T47D (cell line): ENCODE data around the gene PKIG.
A peak's percentile ranks its signal among the peaks of the same experiment; 100 is the strongest.
"Not testable (repeated sequence)": the region's sequence is repeated elsewhere in the genome, so short reads cannot be mapped to it uniquely, and the experiment has no call there.

Experiments
- DNase-seq, 2 experiments: peaks; one replicate each; pipeline versions ENCODE4 v3.0.0 to v3.0.0-alpha.2; 2011 to 2012; ENCODE audit warnings: low read depth in 1 of 2, low spot score in 1 of 2
- JUND ChIP-seq: IDR thresholded peaks from 2 replicates; pipeline ENCODE4 v1.6.1; 2012; ENCODE audit warnings: low read depth
- in situ Hi-C: cut with HindIII; loops from 2 replicates; pipeline ENCODE4 v1.10.0; 2016; ENCODE audit warnings: low sequenced_read_pairs, low pct_unique_long_range_greater_than_20kb

The PKIG gene

DNA sequence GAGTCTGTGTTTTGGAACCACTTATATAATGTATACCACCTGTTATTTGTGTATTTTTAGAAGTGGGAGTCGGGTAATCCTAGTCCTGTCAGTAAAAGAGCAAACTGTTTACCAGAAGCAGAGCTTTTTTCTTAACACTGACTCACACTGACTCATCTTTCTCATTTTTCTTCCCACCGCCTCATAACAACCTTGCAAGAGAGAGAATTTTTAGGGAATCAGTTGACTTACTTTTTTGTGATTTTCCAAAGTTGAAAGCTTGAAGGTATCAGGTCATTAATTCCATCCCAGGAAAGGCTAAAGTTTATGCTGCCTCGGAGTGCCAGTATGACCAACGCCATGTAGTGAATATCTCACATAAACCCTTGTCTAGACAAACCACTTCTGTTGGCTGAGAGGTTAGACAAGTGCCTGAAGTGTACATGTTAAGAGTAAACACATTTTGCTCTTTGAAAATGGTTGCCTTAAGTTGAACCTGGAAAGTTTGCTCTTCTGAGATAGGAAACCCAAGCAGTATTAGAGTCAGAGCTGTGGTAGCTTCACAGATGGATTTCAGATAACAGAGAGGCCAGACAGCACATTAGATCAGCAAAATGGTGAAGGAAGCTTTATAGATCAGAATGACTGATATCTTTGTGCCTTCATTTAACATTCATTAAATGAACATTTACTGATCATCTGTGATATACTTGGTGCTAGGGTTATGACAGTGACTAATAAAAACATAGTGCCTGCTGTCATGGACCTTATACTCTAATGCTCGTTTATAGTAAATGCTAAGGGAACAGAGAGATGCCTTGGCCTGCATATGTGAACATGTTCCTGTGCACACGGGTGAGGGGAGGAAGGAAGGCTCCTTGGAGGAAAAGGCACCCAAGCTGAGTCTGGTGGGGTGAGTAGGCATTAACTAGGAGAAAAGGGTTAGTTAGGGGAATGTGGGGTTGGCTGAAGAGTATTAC, 29.1 kb upstream of the PKIG start:
- no peak for DNase-seq
- in situ Hi-C loops = no loop called here
- TF ChIP-seq JUND = no peak

DNA sequence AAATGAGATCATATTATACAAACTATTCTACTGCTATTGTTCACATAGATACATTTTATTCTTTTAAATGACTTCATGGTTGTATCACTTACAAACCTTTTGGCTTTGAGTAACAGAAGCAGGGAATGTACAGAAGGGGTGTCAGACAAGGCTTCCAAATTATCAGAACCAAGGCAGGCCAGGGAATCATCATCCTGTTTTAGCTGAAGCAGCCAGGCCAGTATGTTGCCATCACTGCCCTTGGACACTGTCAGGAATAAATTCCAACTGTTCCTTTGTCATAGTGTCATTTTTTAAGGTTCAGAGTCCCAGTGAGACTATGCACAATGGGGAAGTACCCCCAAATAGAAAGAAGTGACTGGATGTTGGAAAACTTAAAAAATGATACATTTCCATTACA, 23.1 kb upstream of the PKIG start:
- no peak for TF ChIP-seq JUND
- in situ Hi-C loops = no loop called here
- DNase-seq = no peak

DNA sequence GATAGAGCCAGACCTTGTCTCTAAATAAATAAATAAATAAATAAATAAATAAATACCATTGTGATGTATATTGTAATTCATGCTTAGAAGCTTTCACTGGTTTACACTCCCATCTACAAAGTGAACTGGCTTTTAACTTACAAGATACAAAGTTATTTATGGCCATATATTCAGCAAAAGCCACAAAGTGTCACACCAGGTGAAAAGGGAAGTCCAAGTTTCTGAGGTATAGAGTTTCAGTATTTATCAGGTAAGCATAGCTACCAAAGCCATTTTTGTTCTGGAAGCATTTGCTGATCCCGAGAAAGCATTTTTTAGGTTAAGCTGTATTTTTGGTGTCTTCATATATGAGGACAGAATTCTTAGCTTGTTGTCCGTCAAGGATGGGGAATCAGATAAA, 22.1 kb upstream of the PKIG start:
- in situ Hi-C loops = no loop called here
- TF ChIP-seq JUND = no peak
- no peak for DNase-seq

DNA sequence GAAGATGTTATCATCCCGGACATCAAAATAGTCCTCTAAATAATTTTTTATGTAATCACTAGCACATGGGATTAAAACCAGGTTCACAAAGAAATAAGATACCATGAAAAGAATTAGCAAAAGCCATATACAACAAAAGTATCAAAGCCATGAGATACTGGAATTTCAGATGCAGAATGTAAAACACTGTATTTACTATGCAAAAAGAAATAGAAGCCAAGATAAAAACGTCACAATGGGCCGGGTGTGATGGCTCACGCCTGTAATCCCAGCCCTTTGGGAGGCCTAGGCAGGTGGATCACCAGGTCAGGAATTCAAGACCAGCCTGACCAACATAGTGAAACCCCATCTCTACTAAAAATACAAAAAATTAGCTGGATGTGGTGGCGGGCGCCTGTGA, 21.6 kb upstream of the PKIG start:
- in situ Hi-C loops, DNase-seq: not testable (repeated sequence)

DNA sequence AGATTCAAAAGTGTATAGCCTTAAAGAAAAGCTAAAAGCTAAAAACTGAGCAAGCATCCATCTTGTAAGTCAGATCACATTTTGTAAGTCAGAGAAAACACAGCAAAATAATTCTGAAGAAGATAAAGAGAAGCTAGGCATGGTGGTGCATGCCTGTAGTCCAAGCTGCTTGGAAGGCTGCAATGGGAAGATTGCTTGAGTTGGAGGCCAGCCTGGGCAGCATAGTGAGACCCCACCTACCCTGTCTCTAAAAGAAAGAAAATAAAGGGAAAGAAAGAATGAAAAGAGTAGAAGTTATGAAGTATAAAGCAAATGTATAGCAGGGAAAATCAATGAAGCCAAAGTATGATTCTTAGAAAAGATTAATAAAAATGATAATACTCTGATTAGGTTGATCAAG, 20.5 kb upstream of the PKIG start:
- in situ Hi-C loops = no loop called here
- DNase-seq = no peak
- TF ChIP-seq JUND = no peak

DNA sequence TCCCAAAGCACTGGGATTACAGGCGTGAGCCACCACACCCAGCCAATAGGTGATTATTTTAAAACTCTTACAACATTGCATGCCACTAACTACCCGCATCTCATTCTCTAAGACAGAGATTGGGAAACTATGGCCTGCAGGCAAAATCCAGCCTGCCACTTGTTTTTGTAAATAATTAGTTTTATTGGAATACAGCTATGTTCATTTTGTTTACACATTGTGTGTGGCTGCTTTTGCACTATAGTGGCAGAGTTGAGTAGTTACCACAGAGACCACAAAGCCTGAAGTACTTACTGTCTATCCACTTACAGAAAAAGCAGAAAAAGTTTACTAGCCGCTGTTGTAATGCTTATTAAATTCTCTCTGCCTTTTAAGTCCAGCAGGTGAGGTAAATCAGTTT, 16.4 kb upstream of the PKIG start:
- no peak for TF ChIP-seq JUND
- in situ Hi-C loops = no loop called here
- peak in 1 of 2 experiments; percentile 38 for DNase-seq

DNA sequence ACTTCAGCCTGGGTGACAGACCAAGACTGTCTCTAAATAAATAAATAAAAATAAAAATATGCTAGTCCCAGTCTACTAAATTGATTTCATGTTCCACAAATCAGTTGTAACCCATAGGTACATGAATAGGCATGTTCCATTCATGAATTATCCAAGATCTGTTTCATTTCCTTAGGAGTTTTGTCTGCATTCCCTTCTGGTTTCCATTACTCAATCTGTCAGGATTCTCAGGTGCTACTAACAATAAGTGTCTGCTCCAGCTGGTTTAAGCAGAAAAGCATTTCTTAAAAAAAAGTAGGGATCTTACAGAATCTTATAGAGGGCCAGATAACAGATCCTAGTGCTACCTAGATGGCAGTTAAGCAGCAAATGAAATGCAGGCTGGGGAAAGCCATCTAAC, 15.6 kb upstream of the PKIG start:
- TF ChIP-seq JUND = no peak
- in situ Hi-C loops = no loop called here
- DNase-seq = no peak

DNA sequence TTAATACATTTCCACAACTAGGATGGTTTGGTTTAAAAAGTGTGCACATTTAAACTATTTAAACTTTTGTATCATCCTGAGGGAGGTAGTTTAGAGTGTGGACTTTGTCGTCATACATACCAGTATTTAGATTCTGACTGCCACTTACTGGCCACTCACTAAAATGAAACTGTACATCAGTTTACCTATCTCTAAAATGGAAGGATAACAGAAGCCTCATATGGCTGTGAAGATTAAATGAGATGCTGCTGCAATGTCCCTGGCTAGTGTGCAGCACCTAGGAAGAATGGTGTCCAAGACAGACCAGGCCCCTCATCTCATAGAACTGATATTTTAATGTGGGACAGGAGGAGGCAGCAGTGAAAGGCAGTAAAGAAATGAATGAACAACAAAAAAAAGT, 12.0 kb upstream of the PKIG start:
- in situ Hi-C loops = no loop called here
- DNase-seq = no peak
- no peak for TF ChIP-seq JUND

DNA sequence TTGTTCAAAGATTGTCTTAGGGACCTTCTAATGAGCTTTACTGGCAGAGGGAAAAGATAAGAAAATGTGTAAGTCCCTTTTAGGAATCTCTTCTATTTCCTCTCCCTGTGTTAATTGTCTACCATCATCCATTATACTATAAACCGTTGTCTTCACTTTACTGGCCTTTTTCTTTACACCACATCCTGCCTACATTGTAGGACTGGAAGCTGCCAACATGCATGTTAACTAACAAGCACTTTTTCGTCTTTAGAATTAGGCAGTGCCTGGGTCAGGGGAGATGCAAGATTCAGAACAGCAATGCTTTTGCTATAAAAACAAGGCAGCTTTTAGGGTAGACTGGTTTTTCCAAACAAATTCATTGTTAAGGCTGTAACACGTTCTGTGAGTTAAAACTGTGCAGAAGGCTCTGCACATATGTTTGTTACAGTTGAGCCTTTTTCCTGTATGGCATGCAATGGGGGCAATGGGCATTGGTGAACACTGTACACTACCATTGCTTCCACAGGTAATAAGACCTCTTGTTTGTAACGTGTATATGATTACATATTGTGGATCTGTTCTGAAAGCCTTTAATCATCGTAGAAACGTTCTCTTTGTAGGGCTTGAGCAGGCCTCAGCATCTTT, 10.9 kb upstream of the PKIG start:
- no peak for TF ChIP-seq JUND
- in situ Hi-C loops = no loop called here
- no peak for DNase-seq

DNA sequence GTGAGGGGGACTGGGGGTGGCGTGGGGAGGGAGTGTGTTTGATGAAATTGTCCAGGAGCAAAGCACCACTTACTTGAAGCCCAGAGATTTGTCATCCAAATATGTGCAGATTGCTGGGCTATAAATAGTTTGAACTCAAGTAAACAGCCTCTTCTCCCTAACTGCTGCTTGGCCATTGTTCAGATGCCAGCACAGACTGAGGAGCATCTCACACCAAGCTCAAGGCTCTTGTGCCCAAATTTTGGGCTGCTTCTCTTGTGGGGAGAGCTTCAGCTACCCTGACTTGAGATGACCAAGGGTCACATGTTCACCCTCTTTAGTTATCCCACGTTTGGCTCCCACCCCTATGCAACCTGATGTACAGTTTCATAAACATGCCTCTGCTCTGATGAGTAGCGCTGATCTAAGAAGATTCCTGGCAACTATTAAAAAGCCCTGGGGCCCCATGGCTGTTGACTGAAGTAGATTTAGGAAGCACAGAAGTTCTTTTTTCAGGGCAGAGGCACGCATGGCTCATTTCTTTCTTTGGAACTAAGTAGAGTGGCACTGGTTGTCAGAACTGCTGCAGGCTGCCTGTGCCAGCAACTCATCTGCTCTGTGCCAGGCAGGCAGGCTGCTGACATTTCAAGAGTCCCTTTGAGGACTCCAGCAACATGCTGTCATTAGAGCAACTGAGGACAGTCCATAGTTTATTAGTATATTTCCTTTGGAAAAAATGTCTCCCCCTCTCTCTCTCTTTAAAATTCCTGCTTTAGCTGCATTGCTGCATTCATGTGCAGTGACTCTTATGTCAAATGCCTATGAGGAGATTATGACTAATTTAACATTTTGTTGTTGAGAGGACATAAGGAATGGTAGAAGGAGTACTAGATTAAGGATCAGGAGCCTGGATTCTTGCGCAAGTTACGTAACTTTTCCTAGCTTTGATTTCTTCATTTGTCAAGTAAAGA, 9.6 kb upstream of the PKIG start:
- in situ Hi-C loops = no loop called here
- no peak for TF ChIP-seq JUND
- DNase-seq = peak in 1 of 2 experiments; percentile 52

DNA sequence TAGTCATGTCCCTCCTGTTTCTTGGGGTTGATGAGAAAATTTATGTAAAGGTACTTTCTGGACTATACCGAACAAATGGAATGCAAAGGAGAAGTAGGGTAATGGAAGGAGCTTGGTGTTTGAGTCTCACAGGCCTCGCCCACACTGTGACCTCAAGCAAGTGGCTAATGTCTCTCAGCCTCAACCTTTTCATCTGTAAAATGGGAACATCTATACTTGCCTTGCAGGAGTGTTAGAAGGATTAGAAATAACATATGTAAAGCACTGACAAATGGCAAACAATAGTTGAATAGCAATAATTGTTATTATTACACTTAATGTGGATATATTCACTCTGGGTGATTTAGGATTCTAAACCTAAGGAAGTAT, 8.9 kb upstream of the PKIG start:
- DNase-seq = no peak
- in situ Hi-C loops = no loop called here
- TF ChIP-seq JUND = no peak

DNA sequence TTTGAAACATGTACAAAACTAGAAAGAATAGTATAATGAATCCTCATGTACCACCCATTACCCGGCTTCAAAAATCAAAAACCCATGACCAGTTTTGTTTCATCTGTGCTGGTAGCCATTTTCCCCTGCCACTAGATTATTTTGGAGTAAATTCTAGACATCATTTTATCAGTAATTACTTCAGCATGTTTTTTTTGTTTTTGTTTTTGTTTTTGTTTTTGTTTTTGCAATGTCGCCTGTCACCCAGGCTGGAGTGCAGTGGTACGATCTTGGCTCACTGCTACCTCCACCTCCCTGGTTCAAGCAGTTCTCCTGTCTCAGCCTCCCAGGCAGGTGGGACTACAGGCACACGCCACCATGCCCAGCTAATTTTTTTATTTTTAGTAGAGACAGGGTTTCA, 8.0 kb upstream of the PKIG start:
- in situ Hi-C loops = no loop called here
- no peak for DNase-seq
- TF ChIP-seq JUND = no peak

DNA sequence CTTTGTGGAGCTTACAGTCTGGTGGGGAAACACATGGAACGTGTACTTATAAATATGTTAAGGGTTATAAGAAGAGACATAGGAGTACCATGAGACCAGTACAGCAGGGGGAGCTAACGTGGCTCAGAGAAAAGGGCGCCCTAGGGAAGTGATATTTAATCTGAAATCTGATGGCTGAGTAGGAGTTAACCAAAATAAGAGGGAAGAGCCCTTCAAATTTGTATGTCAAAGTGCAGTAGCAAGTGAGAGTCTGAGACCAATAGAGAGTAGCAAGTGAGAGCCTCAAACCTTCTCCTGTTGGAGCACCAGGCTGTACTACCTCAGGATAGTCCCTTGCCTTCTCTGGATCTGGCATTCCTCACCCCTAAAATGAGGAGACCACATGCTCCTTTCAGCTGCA, 6.1 kb upstream of the PKIG start:
- DNase-seq = peak in 1 of 2 experiments; percentile 23
- in situ Hi-C loops = no loop called here

More for the DNA sequence above, 6.1 kb upstream of the PKIG start:
- no peak for TF ChIP-seq JUND
